HepG2 (cell line): Measurements from ENCODE around the gene ADCY9. TPM values are rescaled to one million over a fixed set of nuclear protein-coding genes. Genes with fewer than 3 reads are reported as not detected.

Source experiments
- ATAC-seq: fragments of 200-7000 bp; cut with Tn5 transposase; 3 replicates; pipeline ENCODE4 v1.9.1; 2020; ENCODE audit warnings: mild to moderate bottlenecking, moderate library complexity
- BruUV-seq: library from RNA; stranded (reverse); fragments of 400-500 nt; replicated peaks from 2 replicates; lab custom pipeline; 2021; lab: Mats Ljungman, UMichigan
- CTCF ChIA-PET: fragments of 300-600 bp; formaldehyde crosslinking; extraction: SDS; loops from one replicate; lab custom pipeline; 2021; ENCODE audit warnings: low total read pairs, inconsistent platforms, low intra/inter-chr PET ratio; lab: Yijun Ruan, JAX
- POLR2A ChIA-PET: fragments of 350-600 bp; sonication (Branson Sonifier 250); formaldehyde crosslinking; loops from one replicate; lab custom pipeline; 2020; ENCODE audit warnings: antibody characterized with exemption, inconsistent platforms; lab: Yijun Ruan, JAX
- DNase-seq: peaks from one replicate; pipeline ENCODE4 v3.0.0-alpha.2; 2015; ENCODE audit warnings: low spot score
- FAIRE-seq: peaks from 3 replicates; lab custom pipeline; 2011; peaks lifted over from hg19 to GRCh38; lab: Jason Lieb, UNC
- H2AFZ ChIP-seq: one replicate; pipeline ENCODE4 v1.6.1; 2011; ENCODE audit warnings: low read length, inconsistent platforms
- H3K27ac ChIP-seq: fragments of 300-600 bp; 3 replicates; pipeline ENCODE4 v1.8.0; 2011; ENCODE audit warnings: mixed run types, mild to moderate bottlenecking, mixed read lengths, low read length, inconsistent platforms; ENCODE audit not compliant: insufficient read depth; ENCODE audit errors: extremely low read length
- H3K27me3 ChIP-seq, 2 experiments: fragments of 200-600 bp in 1 of 2; 2 replicates in 1 of 2; 3 replicates in 1 of 2; pipeline versions ENCODE4 v1.6.0 to v1.8.0; 2011; ENCODE audit warnings: low read length in 2 of 2, mild to moderate bottlenecking in 2 of 2, moderate library complexity in 2 of 2, inconsistent platforms in 1 of 2; ENCODE audit not compliant: insufficient read depth in 2 of 2, control insufficient read depth in 1 of 2
- H3K36me3 ChIP-seq, 2 experiments: fragments of 200-600 bp in 1 of 2; replicated peaks in 1 of 2; 2 replicates in 1 of 2; 3 replicates in 1 of 2; pipeline versions ENCODE4 v1.5.1 to v1.8.0; 2011; ENCODE audit warnings: low read length in 2 of 2, inconsistent platforms in 1 of 2; ENCODE audit not compliant: insufficient read depth in 2 of 2, control insufficient read depth in 1 of 2
- H3K4me1 ChIP-seq: 2 replicates; pipeline ENCODE4 v1.5.1; 2012; ENCODE audit warnings: low read length, inconsistent platforms; ENCODE audit not compliant: insufficient read depth
- H3K4me2 ChIP-seq: 2 replicates; pipeline ENCODE4 v1.6.0; 2011; ENCODE audit warnings: low read depth, low read length, inconsistent platforms
- H3K4me3 ChIP-seq, 3 experiments: fragments of 200-600 bp in 1 of 3; sonication (generic), shearing (Covaris generic) in 1 of 3; replicated peaks in 1 of 3; 2 replicates each; pipeline ENCODE4 v1.5.1; 2011 to 2016; ENCODE audit warnings: low read length in 3 of 3, inconsistent platforms in 2 of 3, low read depth in 2 of 3, mild to moderate bottlenecking in 2 of 3, control low read depth in 1 of 3, mixed read lengths in 1 of 3; ENCODE audit not compliant: insufficient read depth in 1 of 3
- H3K79me2 ChIP-seq: one replicate; pipeline ENCODE4 v1.6.1; 2011; ENCODE audit warnings: low read length, inconsistent platforms; ENCODE audit not compliant: insufficient read depth
- H3K9ac ChIP-seq: 2 replicates; pipeline ENCODE4 v1.6.0; 2011; ENCODE audit warnings: mild to moderate bottlenecking, low read depth, low read length, inconsistent platforms; ENCODE audit not compliant: insufficient read depth
- H3K9me3 ChIP-seq: 2 replicates; pipeline ENCODE4 v1.5.1; 2012; ENCODE audit warnings: mild to moderate bottlenecking, low read length
- H4K20me1 ChIP-seq: 2 replicates; pipeline ENCODE4 v1.6.0; 2011; ENCODE audit warnings: inconsistent platforms, mild to moderate bottlenecking, low read length, moderate library complexity; ENCODE audit not compliant: insufficient read depth
- CEBPG ChIP-seq: IDR thresholded peaks from 2 replicates; pipeline ENCODE4 v1.6.1; 2016
- IRF2 ChIP-seq: IDR thresholded peaks from 2 replicates; pipeline ENCODE4 v1.6.1; 2018; ENCODE audit warnings: missing genetic modification reagents, missing compliant biosample characterization
- PAWR ChIP-seq: sonication (generic); formaldehyde crosslinking; IDR thresholded peaks from 2 replicates; pipeline ENCODE4 v1.4.0; 2020; ENCODE audit warnings: missing genetic modification reagents, mild to moderate bottlenecking, borderline replicate concordance
- POGZ ChIP-seq: sonication (generic); formaldehyde crosslinking; IDR thresholded peaks from 2 replicates; pipeline ENCODE4 v1.4.0; 2020; ENCODE audit warnings: mild to moderate bottlenecking, missing genetic modification reagents
- ZBTB38 ChIP-seq: sonication (generic); formaldehyde crosslinking; IDR thresholded peaks from 2 replicates; pipeline ENCODE4 v1.5.1; 2020; ENCODE audit warnings: mild to moderate bottlenecking, missing genetic modification reagents
- ZC3H4 ChIP-seq: sonication (generic); formaldehyde crosslinking; IDR thresholded peaks from 2 replicates; pipeline ENCODE4 v1.4.0; 2020; ENCODE audit warnings: missing genetic modification reagents, borderline replicate concordance
- WGBS: methylation state at CpG from one replicate; pipeline ENCODE4 v1.1.6; 2017; ENCODE audit warnings: low lambda C conversion rate; 5-methylcytosine and 5-hydroxymethylcytosine counted together
- in situ Hi-C: cut with HindIII; loops from 2 replicates; pipeline ENCODE4 v1.10.0; 2017; ENCODE audit warnings: low pct_unique_long_range_greater_than_20kb; ENCODE audit not compliant: extremely low pct_ligation_motif_present
- intact Hi-C: fragments of 100-400 bp; cut with micrococcal nuclease; formaldehyde crosslinking; loops from one replicate; pipeline ENCODE4 v1.10.0; 2022; ENCODE audit not compliant: unreplicated experiment
- polyA plus RNA-seq, 8 experiments: library from polyadenylated mRNA; depleted of rRNA in 3 of 8; stranded (reverse) in 7 of 8; unstranded in 1 of 8; fragments of >200 nt; fragmentation: Illumina TruSeq in 4 of 8; extraction: Trizol in 4 of 8; gene quantifications; 2 replicates each; pipeline versions ENCODE4 v1.2.1 to v1.2.3, GENCODE V29; 2011 to 2016; ENCODE audit warnings: low read depth in 4 of 8, missing spikeins in 1 of 8, mixed read lengths in 1 of 8; ENCODE audit not compliant: insufficient read depth in 1 of 8
- total RNA-seq, 5 experiments: library from RNA; depleted of rRNA; stranded (reverse); fragments of >200 nt; fragmentation: Illumina TruSeq; extraction: Trizol; gene quantifications; 2 replicates each; pipeline ENCODE4 v1.2.3, GENCODE V29; 2016; ENCODE audit warnings: low read depth in 1 of 5
- TF ChIP-seq, protein P1 (sequence below): sonication (generic); formaldehyde crosslinking; IDR thresholded peaks from 2 replicates; pipeline ENCODE4 v1.5.0; 2020; ENCODE audit warnings: mild to moderate bottlenecking, missing genetic modification reagents
- TF ChIP-seq, protein P2 (sequence below): sonication (generic); formaldehyde crosslinking; conservative IDR thresholded peaks from 2 replicates; pipeline ENCODE4 v1.4.0; 2020; ENCODE audit warnings: missing genetic modification reagents

ADCY9 gene
- total and polyA plus RNA-seq, 2 of the 13 experiments (the other 11 are each of a cell fraction or from before 2014, with no cell fraction given): 11.2 to 13.9 TPM

DNA sequence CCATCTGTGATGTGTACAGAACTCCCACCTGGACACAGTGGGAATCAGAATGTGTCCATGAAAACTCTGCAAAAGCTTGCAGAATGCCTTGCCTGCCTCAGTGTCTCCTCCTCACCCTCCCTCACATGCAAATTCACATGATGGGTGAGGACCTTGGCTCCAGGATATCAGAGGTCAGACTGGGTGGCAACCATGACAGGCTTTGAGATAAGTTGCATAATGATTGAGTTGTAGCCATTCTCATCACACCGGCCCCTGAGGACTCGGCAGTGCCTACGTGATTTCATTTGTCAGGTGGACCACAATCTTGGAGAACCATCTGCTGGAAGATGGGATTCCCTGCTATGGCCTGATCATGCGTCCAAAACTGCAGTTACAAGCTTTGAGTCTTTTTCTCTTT is 3.9 kb upstream of the ADCY9 start:
- H3K27me3 ChIP-seq: peaks cover 2 to 12% of the 10 kb centered on the region in 2 experiments; a peak in 3 of 5 replicates
- peaks cover 12% of the 10 kb centered on the region for H3K4me1 ChIP-seq
- H3K36me3 ChIP-seq: no peaks in the 10 kb centered on the region
- DNase-seq (no peak), FAIRE-seq (no peak), ATAC-seq (no peak)
- no peak overlapping the region for H3K9ac ChIP-seq
- no TSS peak for BruUV-seq
- peaks cover 1% of the 10 kb centered on the region for H3K79me2 ChIP-seq
- in situ Hi-C loops: no loop called here
- 16% methylated on average over 4 of the region's 4 CpGs for WGBS
- no peak overlapping the region for H2AFZ ChIP-seq
- no peaks in the 10 kb centered on the region for H4K20me1 ChIP-seq
- intact Hi-C loops: no loop called here
- TF ChIP-seq PAWR (CRISPR knock-in tag): no peak
- TF ChIP-seq CEBPG: 0 out of 2 replicates have a peak, but pooled peaks have one; percentile 13
- TF ChIP-seq, protein P1, sequence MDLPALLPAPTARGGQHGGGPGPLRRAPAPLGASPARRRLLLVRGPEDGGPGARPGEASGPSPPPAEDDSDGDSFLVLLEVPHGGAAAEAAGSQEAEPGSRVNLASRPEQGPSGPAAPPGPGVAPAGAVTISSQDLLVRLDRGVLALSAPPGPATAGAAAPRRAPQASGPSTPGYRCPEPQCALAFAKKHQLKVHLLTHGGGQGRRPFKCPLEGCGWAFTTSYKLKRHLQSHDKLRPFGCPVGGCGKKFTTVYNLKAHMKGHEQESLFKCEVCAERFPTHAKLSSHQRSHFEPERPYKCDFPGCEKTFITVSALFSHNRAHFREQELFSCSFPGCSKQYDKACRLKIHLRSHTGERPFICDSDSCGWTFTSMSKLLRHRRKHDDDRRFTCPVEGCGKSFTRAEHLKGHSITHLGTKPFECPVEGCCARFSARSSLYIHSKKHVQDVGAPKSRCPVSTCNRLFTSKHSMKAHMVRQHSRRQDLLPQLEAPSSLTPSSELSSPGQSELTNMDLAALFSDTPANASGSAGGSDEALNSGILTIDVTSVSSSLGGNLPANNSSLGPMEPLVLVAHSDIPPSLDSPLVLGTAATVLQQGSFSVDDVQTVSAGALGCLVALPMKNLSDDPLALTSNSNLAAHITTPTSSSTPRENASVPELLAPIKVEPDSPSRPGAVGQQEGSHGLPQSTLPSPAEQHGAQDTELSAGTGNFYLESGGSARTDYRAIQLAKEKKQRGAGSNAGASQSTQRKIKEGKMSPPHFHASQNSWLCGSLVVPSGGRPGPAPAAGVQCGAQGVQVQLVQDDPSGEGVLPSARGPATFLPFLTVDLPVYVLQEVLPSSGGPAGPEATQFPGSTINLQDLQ (CRISPR knock-in tag): no peak
- TF ChIP-seq POGZ (CRISPR knock-in tag): no peak
- H3K9me3 ChIP-seq: no peaks in the 10 kb centered on the region
- H3K27ac ChIP-seq: no peak overlapping the region
- ChIA-PET CTCF (no interaction called here), POLR2A (interaction anchor here (1.1 kb wide), 1 partner anchor 64 kb away, joined by 3 read pairs; no protein-coding TSS in a partner anchor)
- no peak overlapping the region for H3K4me2 ChIP-seq
- H3K4me3 ChIP-seq: no peak overlapping the region

DNA sequence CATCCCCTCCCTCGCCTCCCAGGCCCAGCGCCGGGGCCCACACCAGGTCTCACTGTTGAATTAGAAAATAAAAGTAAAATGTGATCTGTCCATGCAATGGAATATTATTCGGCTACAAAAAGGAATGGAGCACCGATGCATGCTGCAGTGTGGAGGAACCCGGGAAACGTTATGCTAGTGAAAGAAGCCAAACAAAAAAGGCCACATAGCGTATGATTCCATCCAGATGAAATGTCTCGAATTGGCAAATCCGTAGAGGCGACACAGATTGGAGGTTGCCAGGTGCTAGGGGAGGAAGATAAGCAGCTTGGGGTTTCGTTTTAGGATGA is 972 bp upstream of the ADCY9 start:
- Histone ChIP-seq H3K4me2 (peak overlapping the region; percentile 98), H3K9ac (peak overlapping the region; percentile 89), H3K79me2 (peaks cover 31% of the 10 kb centered on the region), H3K4me1 (peaks cover 28% of the 10 kb centered on the region), H3K9me3 (no peaks in the 10 kb centered on the region), H3K27ac (peak overlapping the region; percentile 79), H3K27me3 (no peaks in the 10 kb centered on the region; a peak in 1 of 5 replicates), H4K20me1 (no peaks in the 10 kb centered on the region), H3K4me3 (peak overlapping the region; percentile 60 to 85 (median 73)), H2AFZ (no peak overlapping the region), H3K36me3 (no peaks in the 10 kb centered on the region)
- POLR2A ChIA-PET: no interaction called here
- FAIRE-seq: no peak
- CTCF ChIA-PET: no interaction called here
- BruUV-seq: no TSS peak
- in situ Hi-C loops (loop anchor here (5.0 kb wide), 1 partner anchor 135 kb away; no protein-coding TSS in a partner anchor), intact Hi-C loops (loop anchor here (5.0 to 10.0 kb wide), 3 partner anchors 135 to 422 kb away; no protein-coding TSS in a partner anchor)
- WGBS: 75% methylated on average over 12 of the region's 12 CpGs
- DNase-seq: no peak
- ATAC-seq: no peak
- TF ChIP-seq ZBTB38: peak; percentile 29; the same call in 1 of the 2 replicates
- 0 out of 2 replicates have a peak, but pooled peaks have one; percentile 8 for TF ChIP-seq IRF2
- TF ChIP-seq, protein P2, sequence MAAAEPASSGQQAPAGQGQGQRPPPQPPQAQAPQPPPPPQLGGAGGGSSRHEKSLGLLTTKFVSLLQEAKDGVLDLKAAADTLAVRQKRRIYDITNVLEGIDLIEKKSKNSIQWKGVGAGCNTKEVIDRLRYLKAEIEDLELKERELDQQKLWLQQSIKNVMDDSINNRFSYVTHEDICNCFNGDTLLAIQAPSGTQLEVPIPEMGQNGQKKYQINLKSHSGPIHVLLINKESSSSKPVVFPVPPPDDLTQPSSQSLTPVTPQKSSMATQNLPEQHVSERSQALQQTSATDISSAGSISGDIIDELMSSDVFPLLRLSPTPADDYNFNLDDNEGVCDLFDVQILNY (CRISPR knock-in tag): no peak
- peak; percentile 52; the same call in 1 of the 2 replicates for TF ChIP-seq ZC3H4
